ENCODE data around the gene FUT7. TPM values are rescaled to one million over a fixed set of nuclear protein-coding genes. Genes with fewer than 3 reads are reported as not detected.
A peak's percentile ranks its signal among the peaks of the same experiment; 100 is the strongest.

The FUT7 gene
- total RNA-seq, 1 donor from 2014 or later: not detected

DNA sequence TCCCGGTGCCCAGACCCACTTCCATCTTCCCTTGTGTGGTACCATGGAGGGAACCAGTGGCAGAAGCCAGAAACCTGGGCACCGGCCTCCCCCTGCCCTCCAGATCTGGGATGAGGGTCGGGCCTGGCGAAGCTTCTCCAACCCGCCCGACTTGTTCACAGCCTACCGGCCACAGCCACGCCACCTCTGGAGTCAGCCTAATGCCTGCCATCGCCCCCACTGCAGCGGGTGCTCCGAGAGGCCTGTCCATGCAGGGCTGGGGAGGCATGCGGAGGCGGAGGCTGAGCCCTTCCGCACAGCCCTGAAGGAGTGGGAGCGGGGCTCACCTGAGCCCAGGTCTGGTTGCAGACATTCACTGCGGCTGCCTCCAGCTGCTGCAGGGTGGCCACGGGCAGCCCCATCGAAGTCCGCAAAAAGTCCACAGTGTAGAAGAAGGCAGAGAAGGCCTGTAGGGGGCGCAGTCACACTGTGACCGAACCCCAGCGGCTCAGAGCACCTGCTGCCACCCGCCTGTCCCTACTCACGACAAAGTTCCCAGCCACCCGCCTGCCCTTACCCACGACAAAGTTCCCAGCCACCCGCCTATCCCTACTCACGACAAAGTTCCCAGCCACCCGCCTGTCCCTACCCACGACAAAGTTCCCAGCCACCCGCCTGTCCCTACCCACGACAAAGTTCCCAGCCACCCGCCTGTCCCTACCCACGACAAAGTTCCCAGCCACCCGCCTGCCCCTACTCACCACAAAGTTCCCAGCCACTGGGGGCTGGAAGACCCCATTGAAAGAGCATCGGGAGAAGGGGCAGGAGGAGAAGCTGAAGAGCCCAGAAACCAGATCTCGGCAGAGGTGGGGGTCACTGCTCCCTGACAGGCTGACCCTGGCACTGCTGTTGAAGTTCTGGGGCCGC, 17.9 kb upstream of the FUT7 start:
- DNase-seq (ENCODE audit: low read depth, low spot score): no peak

DNA sequence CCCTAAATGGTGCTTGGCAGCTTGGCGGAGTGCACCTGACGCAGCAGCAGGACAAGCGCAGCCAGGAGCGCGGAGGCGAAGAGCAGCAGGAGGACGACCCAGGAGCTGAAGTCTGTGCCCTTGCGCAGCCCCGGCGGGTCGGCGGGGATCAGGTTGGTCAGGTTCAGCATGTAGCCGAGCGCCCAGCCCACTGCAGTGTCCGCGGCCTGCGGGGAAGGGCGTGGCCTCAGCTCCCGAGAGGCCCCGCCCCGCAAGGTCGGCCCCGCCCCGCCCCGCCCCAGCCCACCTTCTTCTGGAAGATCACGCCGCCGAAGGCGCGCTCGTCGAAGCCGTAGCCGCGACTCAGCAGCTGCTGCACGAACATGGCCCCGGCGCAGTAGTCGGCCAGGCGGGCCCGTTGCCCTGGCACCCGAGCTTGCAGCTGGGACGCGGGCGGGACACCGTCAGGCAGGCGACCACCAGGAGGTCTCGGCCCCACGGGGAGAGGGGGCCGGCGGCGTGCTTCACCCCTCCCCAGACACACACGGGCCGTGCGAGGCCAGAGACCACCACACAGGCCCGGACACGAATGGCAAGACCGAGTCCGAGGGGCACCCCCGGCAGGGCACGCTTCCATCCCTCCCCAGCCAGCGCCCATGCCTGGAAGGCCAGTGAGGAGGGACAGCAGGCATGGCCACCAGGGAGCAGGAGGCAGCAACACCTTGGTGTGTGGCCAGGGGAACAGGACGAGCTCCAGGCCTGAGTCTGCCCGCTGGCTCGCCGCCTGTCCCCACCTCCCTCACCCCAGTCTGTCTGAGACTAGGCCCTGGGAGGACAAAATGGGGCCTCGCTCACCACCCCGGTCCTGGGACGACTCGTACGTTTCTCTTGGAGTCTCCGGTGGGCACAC, 17.0 kb upstream of the FUT7 start:
- DNase-seq (ENCODE audit: low read depth, low spot score): no peak

DNA sequence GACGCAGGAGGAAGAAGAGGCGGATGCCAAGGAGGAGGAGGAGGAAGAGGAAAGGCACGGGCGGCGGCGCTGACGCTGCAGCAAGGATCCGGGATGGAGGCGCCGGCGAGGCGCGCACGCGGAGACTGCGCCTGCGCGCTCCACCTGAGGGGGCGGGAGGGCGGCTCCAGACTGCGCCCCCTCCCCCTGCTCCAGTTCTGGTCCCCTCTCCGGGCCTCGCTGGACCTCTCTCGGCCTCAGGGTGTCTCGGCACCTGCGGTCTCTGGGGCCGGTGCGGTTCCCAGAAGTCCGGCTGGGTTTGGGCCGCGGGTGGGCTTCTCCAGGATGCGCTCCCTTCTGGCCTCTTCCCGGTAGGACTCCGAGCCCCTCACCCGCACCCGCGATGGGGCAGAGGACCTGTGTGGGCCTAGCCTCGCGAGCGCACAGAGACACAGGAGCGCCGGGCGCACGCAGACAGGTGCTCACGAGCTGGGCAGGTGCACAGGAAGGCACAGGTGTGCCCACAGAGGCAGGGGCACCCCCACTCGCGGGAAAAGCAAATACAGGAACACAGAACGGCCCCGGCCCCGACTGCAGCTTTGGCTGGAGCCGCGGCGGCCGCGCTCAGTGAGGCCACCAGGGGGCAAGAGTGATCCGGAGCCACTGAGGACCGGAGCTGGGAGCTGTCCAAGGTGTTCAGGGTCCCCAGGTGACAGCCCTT, 14.3 kb upstream of the FUT7 start, which contains the start of gene NPDC1:
TSS of gene NPDC1 (minus strand) at position 90 of the 700 bp plus-strand sequence. CDS start 188 bp downstream, outside the sequence.
- peak; percentile 40 for DNase-seq (ENCODE audit: low read depth, low spot score)

DNA sequence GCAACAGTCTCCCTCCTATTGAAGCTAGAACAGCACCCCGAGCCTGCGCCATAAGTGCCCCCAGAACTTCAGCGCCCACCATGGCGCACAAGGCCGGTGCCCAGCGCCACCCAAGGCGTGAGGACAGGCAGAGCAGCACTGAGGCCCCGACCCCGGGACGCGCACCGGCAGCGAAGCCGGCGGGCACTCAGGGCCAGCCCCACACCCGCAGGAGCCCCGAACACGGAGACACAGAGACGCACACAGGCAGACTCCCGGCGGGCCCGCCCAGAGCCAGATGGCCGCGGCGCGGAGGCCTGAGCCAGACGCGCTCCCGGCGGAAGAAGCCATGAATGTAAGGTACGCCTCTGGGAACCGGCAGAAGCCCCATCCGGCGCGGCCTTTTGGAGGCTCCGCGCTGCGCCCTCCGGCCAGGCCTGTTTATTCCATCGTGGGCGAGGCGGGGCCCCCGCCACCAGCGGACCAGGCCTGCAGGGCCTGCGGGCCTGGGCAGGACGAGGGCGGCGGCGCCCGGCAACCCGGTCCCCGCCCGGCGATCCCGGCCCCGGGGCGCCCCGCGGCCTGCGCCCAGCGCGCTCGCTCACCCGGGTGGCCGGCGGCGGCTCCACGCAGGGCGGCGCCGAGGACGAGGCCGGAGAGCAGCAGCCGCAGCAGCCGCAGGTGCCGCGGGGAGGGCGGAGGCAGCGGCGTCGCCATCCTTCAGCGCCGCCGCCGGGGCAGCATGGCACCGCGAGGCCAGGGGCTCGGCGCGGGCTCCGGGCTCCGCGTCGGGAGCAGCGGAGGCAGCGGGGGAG, 13.6 kb upstream of the FUT7 start:
- no peak for DNase-seq (ENCODE audit: low read depth, low spot score)

DNA sequence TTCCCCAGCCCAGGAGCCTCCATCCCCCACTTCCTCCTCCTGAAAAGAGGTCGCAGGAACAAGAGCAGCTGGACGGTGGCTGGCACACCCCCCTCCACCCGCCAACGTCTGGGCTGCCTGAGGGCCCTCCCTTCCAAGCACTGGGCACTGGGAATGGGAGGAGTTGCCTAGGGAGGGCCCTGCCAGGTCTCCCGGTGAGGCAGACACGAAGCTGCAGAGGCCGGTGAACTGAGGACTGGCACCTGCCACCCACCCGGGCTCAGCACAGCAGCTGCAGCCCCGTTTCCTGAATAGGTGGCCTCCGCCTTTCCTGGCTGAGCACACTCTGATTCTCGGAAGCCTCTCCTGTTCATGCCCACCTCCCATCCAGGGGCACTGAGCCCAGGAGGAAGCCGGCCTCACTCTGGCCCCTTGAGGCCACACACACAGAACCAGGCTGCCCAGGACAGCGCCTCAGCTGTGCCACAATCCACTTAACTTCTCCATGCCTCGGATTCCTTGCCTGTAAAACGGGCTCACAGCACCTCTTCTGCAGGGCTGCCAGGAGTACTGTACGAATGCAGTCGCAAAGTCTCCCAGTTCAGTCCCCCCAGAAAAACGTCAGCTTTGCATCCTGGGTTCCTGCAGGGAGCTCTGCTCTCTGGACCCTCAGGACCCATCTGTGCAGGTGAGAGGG, 12.8 kb upstream of the FUT7 start:
- no peak for DNase-seq (ENCODE audit: low read depth, low spot score)

DNA sequence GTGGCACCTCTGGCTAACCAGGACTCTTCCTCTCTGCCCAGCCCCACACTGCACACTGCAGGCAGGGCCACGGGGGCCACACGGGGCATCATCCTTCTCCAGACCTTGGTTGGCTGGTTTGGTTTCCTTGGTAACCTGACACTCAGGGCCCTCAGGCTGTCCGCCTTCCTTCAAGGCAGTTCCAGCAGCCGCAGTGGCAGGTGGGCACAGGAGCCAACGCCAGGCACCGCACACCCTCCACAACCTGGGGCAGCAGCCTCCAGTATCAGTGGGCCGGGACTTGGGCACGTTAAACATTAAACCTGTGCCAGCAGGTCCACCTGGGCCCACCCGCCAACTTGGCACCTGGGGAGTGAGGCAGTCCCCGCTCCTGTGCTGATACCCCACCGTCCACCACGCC, 12.1 kb upstream of the FUT7 start:
- no peak for DNase-seq (ENCODE audit: low read depth, low spot score)

DNA sequence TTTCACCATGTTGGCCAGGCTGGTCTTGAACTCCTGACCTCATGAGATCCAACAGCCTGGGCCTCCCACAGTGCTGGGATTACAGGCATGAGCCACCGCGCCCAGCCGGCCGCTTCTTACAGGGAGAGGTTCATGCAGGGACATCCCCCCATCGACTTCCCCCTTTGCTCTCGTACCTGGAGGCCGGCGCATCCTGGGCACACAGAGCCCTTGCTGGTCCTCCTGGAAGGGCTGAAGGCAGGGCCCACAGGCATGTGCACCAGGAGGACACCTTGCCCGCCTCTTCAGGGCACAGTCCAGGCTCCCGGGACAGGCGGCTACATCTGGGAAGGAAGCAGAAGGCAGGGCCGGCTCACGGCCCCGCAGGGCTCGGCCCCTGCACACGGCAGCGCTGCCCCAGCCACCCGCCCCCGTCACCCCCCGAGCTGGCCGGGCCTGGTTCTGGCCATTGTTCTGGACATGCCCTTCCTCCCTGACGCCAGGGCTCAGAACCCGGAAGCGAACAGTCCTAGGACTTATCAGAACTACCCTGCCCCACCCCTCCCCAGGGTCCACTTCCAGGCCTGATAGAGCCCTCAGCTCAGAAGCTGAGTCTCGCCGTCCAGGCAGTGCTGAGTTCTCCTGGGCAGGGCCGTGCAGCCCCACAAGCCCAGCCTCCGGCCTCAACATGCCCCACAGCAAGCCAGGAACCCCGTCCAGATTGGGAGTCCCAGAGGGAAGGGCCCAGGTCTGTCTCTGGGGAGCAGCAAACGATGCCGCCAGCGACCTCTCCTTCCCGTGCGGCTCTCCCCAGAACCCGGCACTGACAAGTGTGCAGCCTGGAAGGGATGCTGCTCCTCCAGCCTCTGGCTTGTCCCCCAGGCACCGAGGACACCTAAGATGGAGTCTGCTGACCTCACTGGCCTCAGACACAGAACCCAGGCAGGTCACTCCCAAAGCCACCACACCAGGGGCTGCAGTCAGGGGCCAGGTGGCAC, 11.2 kb upstream of the FUT7 start:
- no peak for DNase-seq (ENCODE audit: low read depth, low spot score)

DNA sequence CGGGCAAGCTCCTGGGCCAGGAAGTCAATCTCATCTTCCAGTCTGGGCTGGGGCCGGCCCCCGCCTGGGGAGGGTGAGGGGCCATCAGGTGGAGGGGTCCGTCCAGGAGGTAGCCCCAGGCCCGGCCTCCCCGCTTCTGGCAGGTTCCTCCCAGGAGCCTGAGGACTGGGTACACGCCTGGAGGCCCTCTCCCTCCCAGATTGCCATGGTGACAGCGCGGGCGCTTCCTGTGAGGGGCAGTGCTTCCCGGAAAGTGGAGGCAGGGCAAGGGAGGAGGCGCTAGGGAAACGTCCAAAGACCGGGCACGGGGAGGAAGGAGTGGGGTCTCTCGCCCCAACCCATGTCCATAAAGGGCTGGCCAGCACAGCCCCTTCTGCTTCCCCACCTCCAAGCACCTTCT, 9.2 kb upstream of the FUT7 start:
- DNase-seq (ENCODE audit: low read depth, low spot score): no peak

DNA sequence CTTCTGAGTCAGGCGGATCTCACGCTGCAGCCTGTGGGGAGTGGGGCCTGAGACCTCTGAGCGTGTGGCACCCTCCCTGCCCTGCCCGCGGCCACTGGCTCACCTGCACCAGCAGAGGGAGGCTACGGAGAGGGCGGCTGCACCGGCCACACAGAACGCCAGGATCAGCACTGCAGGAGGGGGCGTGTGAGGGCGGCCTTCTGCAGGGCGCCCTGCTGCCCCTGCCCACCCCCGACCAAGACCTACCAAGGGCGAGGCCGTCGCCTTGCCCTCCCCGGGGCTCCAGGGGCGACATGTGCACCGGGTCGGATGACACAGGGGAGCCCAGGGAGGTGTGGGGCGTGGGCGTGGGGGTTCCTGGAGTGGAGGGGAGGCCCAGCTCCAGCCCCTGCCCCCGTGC, 8.7 kb upstream of the FUT7 start:
- no peak for DNase-seq (ENCODE audit: low read depth, low spot score)

DNA sequence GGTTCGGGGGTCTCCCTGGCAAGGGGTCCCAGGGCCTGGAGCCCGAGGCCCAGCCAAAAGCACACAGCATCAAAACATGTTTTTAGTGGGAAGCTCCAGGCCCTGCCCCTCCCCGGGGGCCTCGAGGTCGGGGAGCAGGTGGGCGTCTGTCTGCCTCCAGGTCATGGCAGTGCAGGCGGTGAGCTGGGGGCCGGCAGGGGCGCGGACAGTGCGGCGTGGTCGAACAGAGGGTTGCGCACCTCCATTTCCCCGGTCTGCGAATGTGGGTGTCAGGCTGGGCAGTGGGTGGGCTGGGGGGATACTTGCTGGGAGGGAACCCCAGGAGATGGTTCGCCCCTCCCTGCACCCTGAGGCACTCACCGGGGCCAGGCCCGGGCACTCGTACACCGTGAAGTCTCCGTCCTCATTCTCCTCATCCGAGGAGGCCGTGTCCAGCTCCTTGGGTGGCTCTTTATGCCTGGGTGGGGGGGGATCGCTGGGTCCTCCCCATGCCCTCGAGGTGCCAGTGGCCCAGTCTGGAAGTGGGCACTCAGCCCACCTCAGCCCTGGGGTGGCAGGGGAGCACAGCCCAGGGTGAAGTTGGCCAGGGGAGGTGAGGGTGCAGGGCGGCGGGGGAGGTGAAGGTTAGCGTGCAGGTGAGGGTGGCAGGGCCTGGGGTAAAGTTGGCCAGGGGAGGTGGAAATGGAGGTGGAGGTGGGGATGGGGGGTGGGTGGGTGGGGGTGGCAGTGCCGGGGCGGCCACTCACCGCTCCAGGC, 7.9 kb upstream of the FUT7 start:
- DNase-seq (ENCODE audit: low read depth, low spot score): no peak

DNA sequence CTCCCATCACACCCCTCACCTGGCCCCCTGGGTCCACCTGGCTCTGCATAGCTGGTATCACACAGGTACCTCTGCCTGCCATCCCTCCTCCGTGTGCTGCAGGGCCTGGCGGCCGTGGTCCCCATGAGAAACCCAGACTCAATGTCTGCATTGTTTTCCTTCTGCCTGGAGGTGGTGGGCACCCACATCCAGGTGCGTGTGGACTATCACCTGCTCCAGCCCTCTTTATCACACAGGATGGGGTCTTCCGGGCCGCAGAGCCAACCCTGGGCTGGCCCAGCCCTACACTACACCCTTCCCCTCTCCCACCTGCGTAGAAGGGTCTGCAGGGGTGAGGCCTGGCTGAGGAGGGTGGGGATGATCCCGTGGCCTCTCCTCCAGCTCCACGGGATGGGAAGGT, 7.0 kb upstream of the FUT7 start:
- DNase-seq (ENCODE audit: low read depth, low spot score): no peak

DNA sequence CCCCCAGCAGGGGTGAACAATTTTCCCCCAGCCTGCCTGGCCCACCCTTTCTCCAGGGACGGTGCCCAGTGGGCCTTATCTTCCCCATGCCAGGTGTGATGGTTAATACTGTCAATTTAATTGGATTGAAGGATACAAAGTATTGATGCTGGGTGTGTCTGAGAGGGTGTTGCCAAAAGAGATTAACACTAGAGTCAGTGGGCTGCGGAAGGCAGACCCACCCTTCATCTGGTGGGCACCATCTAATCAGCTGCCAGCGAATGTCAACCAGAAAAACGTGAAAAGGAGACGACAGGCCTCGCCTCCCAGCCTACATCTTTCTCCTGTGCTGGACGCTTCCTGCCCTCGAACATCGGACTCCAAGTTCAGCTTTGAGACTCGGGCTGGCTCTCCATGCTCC, 5.6 kb upstream of the FUT7 start:
- no peak for DNase-seq (ENCODE audit: low read depth, low spot score)

DNA sequence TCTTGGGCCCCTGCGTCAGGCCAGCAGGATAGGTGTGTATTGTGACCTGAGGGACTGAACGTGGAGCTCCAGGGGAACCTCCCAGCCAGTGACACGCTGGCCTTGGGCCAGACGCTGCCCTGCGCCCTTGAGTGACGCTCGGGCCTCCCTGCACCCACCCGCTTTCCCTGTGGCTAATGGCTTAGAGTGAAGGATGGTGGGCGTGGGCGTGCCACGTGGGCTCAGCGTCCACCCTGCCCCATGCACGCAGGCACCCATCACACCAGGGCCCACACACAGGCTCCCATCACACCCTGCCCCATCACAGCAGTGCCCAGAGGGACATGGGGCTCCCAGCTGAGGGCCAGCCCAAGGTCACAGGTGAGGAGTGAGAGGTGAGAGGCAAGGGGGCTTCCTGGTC, 5.1 kb upstream of the FUT7 start:
- no peak for DNase-seq (ENCODE audit: low read depth, low spot score)

DNA sequence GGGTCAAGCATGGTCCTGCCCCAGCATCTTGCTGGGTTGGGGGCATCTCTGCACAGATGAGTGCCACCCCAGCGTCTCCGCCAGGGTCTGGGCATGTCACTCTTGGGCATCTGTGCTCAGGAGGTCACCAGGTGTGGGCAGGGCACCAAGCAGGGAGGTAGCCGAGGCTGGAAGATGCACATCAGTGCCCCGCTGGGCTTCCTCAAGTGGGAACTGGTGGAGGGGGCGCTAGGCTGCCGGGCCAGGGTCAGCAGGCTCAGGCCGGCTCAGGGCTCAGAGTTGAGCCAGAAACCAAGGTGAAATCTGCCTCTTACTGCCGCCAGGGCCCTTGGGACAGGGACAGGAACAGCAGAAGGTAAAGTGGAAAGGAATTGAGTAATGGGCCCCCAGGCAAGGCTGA, 4.0 kb upstream of the FUT7 start:
- DNase-seq (ENCODE audit: low read depth, low spot score): no peak

DNA sequence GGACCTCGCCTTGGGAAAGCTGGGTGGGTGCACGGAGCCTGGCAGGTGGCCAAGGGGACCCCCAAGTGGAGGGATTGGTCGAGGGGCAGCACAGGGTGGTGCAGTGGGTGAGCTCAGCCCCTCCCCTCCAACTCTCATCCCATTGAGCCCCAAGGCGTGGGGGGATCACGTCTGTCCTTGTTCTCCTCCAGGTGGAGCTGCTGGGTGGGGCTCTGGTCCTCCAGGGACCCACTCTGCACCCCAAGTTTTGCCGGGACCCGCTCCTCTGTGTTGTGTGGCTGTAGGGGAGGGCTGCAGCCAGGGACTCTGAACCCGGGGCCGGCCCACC, 3.6 kb upstream of the FUT7 start:
- no peak for DNase-seq (ENCODE audit: low read depth, low spot score)

DNA sequence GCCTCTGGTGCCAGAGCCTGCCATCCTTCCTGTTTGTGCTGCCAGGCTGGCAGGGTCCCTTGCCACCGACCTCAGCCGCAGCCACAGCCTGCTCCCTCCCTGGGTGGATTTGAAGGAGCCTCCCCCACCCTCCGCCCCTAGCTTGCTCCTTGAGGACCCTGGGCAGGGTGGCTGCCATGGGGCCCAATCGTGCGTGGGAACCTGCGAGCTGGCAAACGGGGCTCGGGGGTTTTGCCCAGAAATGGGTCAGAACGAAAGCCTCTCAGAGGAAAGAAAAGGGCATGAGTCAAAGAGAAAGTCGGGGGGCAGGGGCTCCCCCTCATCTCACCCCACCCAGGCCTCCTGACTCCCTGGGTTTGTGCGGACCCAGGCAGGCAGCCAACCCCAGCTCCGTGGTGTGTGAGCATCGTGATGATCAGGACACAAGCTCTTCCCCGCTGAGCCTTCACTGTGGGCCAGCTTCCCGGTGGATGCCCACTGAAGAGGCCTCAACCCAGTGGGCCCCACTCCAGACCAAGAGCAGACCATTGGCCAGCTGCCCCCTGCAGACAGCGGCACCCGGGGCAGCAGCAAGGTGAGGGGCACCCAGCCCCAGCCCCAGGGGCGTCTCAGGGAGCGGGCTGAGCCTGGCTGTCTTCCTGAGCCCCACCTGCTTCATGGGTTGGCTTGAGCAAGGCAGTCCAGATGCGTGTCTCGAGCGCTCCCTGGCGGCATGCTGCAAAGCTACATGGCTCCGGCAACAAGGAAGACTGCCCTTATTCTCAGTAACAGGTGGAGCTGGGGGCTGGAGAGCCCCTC, 3.0 kb upstream of the FUT7 start:
- peak; percentile 50 for DNase-seq (ENCODE audit: low read depth, low spot score)

DNA sequence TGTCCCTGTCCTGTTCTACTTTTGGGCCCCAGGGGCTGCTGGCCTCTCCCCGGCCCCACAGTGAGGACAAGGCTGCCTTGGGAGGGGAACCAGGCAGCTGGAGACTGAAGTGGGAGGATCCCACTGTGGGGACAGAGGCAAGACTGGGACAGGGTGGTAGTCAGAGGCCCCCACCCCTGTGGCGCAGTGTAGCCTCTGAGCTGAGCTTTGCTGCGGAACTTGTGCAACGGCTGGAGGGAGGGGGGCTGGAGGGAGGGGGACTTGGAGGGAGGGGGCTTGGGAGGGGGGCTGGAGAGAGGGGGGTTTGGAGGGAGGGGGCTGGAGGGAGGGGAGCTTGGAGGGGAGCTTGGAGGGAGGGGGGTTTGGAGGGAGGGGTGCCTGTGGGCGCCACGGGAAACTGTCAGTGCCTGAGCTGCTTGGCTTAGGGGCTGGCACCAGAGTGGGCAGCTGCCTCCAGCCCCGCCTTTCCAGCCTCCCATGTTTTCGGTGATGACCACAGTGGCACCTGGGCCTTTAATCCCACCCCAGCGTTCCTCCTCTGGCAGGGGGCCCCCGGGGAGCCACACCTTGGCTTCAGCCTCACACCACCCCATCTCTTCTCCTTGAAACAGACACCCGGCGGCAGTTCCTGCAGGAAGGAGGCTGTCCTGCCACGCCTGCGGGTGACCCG, 2.3 kb upstream of the FUT7 start:
- no peak for DNase-seq (ENCODE audit: low read depth, low spot score)
